Measurements from ENCODE around the gene IGFBP6.
A peak's percentile ranks its signal among the peaks of the same experiment; 100 is the strongest.

DNA sequence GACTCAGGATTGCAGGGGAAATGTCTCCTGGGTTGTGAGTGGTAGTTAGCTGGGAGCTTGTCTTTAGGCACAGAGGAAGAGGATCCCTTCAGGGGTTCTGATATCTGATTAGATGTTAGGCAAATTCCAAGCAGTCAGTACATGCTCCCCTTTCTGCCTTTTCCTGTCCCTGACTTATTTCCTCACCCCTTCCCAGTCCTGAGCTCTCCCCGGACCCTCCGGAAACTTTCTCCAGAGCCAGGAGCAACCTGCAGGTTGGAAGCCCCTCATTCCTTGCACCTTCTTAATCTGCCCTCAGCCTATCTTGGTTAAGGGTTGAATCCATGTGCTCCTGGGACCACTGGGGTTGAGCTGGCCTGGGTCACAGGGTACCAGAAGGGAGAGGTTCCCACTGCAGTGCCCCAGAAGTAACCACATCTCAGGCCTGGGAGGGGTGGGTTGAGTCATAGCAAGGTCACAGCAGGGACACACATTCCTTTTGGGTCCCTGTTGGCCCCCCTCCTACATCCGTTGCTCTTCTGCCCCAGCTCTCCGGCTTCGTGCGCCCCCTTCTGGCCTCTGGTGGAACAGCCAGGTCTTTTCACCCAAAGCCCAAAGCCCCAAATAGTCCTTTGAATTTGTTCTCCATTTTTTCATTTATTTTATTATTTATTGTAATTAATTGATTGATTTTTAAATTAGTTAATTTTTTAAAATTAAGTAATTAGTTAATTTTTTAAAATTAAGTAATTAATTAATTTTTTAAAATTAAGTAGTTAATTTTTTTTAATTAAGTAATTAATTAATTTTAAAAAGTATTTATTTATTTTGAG, 1.8 kb downstream of the IGFBP6 start:
- TF ChIP-seq, protein P1, sequence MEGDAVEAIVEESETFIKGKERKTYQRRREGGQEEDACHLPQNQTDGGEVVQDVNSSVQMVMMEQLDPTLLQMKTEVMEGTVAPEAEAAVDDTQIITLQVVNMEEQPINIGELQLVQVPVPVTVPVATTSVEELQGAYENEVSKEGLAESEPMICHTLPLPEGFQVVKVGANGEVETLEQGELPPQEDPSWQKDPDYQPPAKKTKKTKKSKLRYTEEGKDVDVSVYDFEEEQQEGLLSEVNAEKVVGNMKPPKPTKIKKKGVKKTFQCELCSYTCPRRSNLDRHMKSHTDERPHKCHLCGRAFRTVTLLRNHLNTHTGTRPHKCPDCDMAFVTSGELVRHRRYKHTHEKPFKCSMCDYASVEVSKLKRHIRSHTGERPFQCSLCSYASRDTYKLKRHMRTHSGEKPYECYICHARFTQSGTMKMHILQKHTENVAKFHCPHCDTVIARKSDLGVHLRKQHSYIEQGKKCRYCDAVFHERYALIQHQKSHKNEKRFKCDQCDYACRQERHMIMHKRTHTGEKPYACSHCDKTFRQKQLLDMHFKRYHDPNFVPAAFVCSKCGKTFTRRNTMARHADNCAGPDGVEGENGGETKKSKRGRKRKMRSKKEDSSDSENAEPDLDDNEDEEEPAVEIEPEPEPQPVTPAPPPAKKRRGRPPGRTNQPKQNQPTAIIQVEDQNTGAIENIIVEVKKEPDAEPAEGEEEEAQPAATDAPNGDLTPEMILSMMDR (IDR thresholded peaks at IDR 0.05; ENCODE audit: low read depth, low read length, poor library complexity, severe bottlenecking), result peak; percentile 89
- TF ChIP-seq EZH2phosphoT487 (IDR thresholded peaks at IDR 0.05; ENCODE audit: borderline replicate concordance, low read length), result no peak
